ENCODE measurements around the gene SPSB4.

SPSB4 gene

GRCh38 chr3:141050576-141051442 lies at the start of gene SPSB4:
Gene SPSB4 (plus strand): TSS chr3:141051347. CDS start chr3:141066105, 14,758 bp downstream.
- H3K36me3 ChIP-seq (ENCODE audit: control insufficient read depth in 2 of 2, insufficient read depth in 1 of 2, low read length in 2 of 2) = no peaks in the 10 kb centered on the region
- ChIA-PET CTCF (interaction anchor here (0.5 to 3.7 kb wide), 12 partner anchors 8 to 143 kb away, joined by 3 to 19 read pairs (median 4); no protein-coding TSS in a partner anchor), POLR2A (interaction anchor here (0.6 to 1.0 kb wide), 2 partner anchors 26 to 108 kb away, joined by 3 to 4 read pairs; no protein-coding TSS in a partner anchor)
- H3K4me3 ChIP-seq (ENCODE audit: low read depth, low read length) = peak within 1 kb of the TSS; percentile 57
- peak within 1 kb of the TSS; percentile 8; the same call in 1 of the 2 replicates for H3K27ac ChIP-seq (ENCODE audit: extremely low read depth, low read depth, low read length)
- H3K4me1 ChIP-seq (ENCODE audit: control insufficient read depth, insufficient read depth, low read length) = no peaks in the 10 kb centered on the region
- no peaks in the 10 kb centered on the region for H3K9me3 ChIP-seq (ENCODE audit: control insufficient read depth, insufficient read depth, low read depth, low read length)
- TF ChIP-seq ZNF596 (tag by site-specific recombination; IDR thresholded peaks at IDR 0.05) (no peak), ZNF776 (tag by site-specific recombination; IDR thresholded peaks at IDR 0.05; ENCODE audit: borderline replicate concordance) (no peak), ZXDB (tag by site-specific recombination; IDR thresholded peaks at IDR 0.05) (0 out of 2 replicates have a peak, but pooled peaks have one; percentile 18), ZSCAN18 (tag by site-specific recombination; IDR thresholded peaks at IDR 0.05) (no peak), SALL2 (tag by site-specific recombination; IDR thresholded peaks at IDR 0.05; ENCODE audit: borderline replicate concordance) (no peak), OVOL3 (tag by site-specific recombination; IDR thresholded peaks at IDR 0.05) (no peak), ZNF518A (tag by site-specific recombination; conservative IDR thresholded peaks at IDR 0.05; ENCODE audit: low read depth) (no peak), ELK4 (IDR thresholded peaks at IDR 0.05; ENCODE audit: borderline replicate concordance, low read depth, low read length) (no peak), ZNF76 (tag by site-specific recombination; IDR thresholded peaks at IDR 0.05; ENCODE audit: borderline replicate concordance, low read depth) (no peak; the same call in 1 of the 2 replicates), ZBTB6 (tag by site-specific recombination; IDR thresholded peaks at IDR 0.05) (no peak), YY2 (tag by site-specific recombination; IDR thresholded peaks at IDR 0.05) (no peak), ZNF777 (tag by site-specific recombination; IDR thresholded peaks at IDR 0.05; ENCODE audit: borderline replicate concordance) (no peak), ZNF514 (tag by site-specific recombination; IDR thresholded peaks at IDR 0.05) (no peak), ZNF654 (tag by site-specific recombination; IDR thresholded peaks at IDR 0.05; ENCODE audit: low read depth) (no peak), SP3 (tag by site-specific recombination; IDR thresholded peaks at IDR 0.05) (no peak; the same call in 1 of the 2 replicates), SP2 (tag by site-specific recombination; IDR thresholded peaks at IDR 0.05) (peak; percentile 46), KLF1 (tag by site-specific recombination; IDR thresholded peaks at IDR 0.05) (peak; percentile 85), ZNF670 (tag by site-specific recombination; IDR thresholded peaks at IDR 0.05; ENCODE audit: low read depth) (no peak), ZNF280C (tag by site-specific recombination; IDR thresholded peaks at IDR 0.05) (no peak), ZNF311 (tag by site-specific recombination; IDR thresholded peaks at IDR 0.05; ENCODE audit: borderline replicate concordance) (no peak), ZNF398 (tag by site-specific recombination; IDR thresholded peaks at IDR 0.05) (peak; percentile 53), ZNF629 (tag by site-specific recombination; IDR thresholded peaks at IDR 0.05) (no peak), ZSCAN23 (tag by site-specific recombination; IDR thresholded peaks at IDR 0.05) (no peak), ZNF24 (tag by site-specific recombination; IDR thresholded peaks at IDR 0.05) (no peak)
